AG04450 (cell line): ENCODE data around the gene ATL1. TPM values are rescaled to one million over a fixed set of nuclear protein-coding genes. Genes with fewer than 3 reads are reported as not detected.

Source experiments
- CTCF ChIA-PET: fragments of 300-600, 350-600 bp; formaldehyde crosslinking; extraction: SDS; loops from one replicate; lab custom pipeline; 2022; ENCODE audit warnings: antibody characterized with exemption, inconsistent platforms; lab: Charles Lee
- POLR2A ChIA-PET: fragments of 350-600 bp; formaldehyde crosslinking; extraction: SDS; loops from one replicate; lab custom pipeline; 2021; ENCODE audit warnings: antibody characterized with exemption, inconsistent platforms; lab: Yijun Ruan, JAX
- DNase-seq: peaks from one replicate; pipeline ENCODE4 v3.0.0-alpha.2; 2011; ENCODE audit warnings: low read depth, low spot score
- H3K27ac ChIP-seq: one replicate; pipeline ENCODE4 v1.5.1; 2012; ENCODE audit warnings: low read depth, low read length, control low read depth
- H3K27me3 ChIP-seq: one replicate; pipeline ENCODE4 v1.6.0; 2012; ENCODE audit warnings: low read length; ENCODE audit not compliant: control insufficient read depth, insufficient read depth
- H3K4me3 ChIP-seq: 2 replicates; pipeline ENCODE4 v1.5.1; 2011; ENCODE audit warnings: mild to moderate bottlenecking, low read depth, low read length, control low read depth
- H3K9me3 ChIP-seq: 2 replicates; pipeline ENCODE4 v1.5.1; 2012; ENCODE audit warnings: low read length; ENCODE audit not compliant: control insufficient read depth, insufficient read depth
- polyA plus RNA-seq: library from polyadenylated mRNA; depleted of rRNA; stranded (reverse); fragments of >200 nt; gene quantifications from 2 replicates; pipeline ENCODE4 v1.2.3, GENCODE V29; 2011
- TF ChIP-seq, protein P1 (sequence below): IDR thresholded peaks from 2 replicates; pipeline ENCODE4 v1.5.1; 2011; ENCODE audit warnings: low read depth, low read length, control low read depth, inconsistent platforms

The ATL1 gene
- polyA plus RNA-seq, 1 experiment, result 11.5 TPM

DNA sequence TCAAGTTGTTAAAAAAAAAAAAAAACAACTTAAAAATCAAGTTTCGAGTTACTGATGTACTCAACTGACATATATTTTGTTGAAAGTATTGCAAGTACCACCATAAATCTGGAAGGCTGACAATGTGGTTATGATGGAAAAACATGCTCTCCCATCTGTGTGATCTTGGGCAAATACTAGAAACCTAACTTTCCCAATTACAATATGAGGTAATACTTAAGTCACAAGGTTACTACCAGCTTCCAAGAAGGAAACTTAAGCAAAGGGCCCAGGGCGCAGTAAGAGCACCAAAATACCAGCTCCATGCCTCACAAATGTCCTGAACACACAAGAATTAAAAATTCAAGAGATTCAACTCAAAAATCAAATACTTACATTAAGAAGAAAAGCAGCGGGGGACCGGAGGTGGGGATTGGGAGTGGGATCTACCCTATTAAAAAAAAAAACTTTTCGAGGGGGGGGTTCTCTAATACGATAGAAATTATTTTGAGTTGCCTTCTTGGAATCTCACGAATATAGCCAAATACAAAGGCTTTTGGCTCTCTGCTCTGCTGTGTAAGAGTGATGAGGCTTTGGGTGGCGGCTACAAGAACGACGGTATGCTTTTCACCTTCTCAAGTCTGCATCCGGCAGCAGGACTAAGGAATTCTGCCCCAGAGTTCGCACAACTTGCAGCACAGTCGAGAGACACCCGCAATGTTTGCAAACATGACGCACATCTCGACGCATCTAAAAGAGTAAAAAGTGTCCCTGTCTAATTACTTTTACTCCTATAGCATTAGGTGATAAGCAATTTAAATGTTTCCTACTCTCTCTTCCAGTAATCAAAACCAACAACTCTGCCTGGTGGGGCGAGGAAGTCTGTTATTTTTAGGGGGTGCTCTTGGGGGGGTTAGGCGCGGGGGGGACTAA lies 107.1 kb downstream of the ATL1 start:
- ChIA-PET CTCF (interaction anchor here (0.6 to 1.3 kb wide), 9 partner anchors 36 to 288 kb away, joined by 3 to 12 read pairs (median 4); no protein-coding TSS in a partner anchor), POLR2A (interaction anchor here (0.7 to 1.2 kb wide), 7 partner anchors 8 to 109 kb away, joined by 4 to 11 read pairs (median 5); no protein-coding TSS in a partner anchor)
- DNase-seq, result no peak
- Histone ChIP-seq H3K27me3 (no peaks in the 10 kb centered on the region), H3K27ac (peak overlapping the region; percentile 59), H3K9me3 (no peaks in the 10 kb centered on the region), H3K4me3 (peak overlapping the region; percentile 79)
- TF ChIP-seq, protein P1, sequence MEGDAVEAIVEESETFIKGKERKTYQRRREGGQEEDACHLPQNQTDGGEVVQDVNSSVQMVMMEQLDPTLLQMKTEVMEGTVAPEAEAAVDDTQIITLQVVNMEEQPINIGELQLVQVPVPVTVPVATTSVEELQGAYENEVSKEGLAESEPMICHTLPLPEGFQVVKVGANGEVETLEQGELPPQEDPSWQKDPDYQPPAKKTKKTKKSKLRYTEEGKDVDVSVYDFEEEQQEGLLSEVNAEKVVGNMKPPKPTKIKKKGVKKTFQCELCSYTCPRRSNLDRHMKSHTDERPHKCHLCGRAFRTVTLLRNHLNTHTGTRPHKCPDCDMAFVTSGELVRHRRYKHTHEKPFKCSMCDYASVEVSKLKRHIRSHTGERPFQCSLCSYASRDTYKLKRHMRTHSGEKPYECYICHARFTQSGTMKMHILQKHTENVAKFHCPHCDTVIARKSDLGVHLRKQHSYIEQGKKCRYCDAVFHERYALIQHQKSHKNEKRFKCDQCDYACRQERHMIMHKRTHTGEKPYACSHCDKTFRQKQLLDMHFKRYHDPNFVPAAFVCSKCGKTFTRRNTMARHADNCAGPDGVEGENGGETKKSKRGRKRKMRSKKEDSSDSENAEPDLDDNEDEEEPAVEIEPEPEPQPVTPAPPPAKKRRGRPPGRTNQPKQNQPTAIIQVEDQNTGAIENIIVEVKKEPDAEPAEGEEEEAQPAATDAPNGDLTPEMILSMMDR, result no peak

DNA sequence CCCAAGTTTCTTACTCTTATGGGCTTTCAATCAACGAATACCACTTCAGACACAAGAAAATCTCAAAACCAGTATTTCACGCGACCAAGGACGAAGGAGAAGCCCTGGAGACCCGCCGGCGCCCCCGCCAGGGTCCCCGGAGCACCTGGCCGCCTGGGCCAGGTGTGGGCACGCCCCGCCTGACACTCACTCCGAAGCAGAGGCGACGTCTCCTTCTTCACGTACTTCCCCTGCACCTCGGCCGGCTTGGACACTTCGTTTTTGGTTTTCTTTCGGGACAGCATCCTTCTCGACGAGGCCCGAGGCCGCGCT lies 107.7 kb downstream of the ATL1 start:
- TF ChIP-seq, protein P1, result no peak
- ChIA-PET POLR2A (interaction anchor here (1.0 to 1.4 kb wide), 9 partner anchors 10 to 277 kb away, joined by 3 to 15 read pairs (median 6); partner anchors contain the start of gene PYGL), CTCF (interaction anchor here (1.0 kb wide), 1 partner anchor 55 kb away, joined by 3 read pairs; no protein-coding TSS in a partner anchor)
- Histone ChIP-seq H3K27me3 (no peaks in the 10 kb centered on the region), H3K9me3 (no peaks in the 10 kb centered on the region), H3K27ac (peak overlapping the region; percentile 59), H3K4me3 (peak overlapping the region; percentile 79)
- no peak for DNase-seq

DNA sequence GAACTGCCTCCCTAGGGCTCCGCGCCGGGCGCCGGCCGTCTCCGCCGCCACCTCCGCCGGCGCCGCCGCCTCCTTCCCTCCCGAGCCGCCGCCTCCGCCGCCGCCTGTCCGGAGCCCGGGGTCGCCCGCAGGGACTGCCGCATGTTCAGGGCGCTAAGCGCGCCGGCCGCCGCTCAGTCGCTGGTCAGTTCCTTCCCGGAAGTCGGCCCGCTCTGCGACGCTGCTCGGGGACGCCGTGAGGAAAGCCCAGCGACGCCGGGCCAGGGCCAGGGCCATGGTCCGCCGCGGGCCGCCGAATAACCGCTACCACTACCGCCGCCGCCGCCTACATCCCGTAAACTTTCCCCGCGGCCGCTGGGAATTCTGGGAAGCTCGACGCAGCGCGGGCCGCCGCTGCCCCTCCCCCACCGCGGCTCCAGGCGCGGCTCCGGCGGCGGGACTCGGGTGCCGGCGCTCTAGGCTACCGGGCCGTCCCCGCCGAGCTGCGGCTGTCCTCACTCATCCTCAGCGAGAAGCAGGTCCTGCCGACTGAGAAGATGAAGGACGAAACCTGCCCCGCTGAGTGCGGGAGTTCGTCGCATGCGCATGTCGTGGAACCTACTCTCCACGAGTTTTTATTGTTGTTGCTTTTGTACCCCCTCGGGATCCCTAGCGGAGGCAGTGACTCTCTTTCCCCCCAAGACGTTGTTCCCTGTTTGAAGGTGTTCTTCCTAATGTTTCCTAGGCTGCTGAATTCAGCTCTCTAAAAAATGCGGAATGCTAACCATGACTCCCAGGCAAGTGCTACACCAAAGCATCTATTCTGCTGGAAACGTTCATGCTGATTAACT lies 108.3 kb downstream of the ATL1 start, which contains the start of gene SAV1:
Gene SAV1 (minus strand): TSS at position 311 of the 830 bp plus-strand sequence. CDS start 339 bp downstream, outside the sequence.
- H3K27me3 ChIP-seq, result no peaks in the 10 kb centered on the region
- POLR2A ChIA-PET, result interaction anchor here (0.6 to 1.4 kb wide), 17 partner anchors 9 to 347 kb away, joined by 3 to 15 read pairs (median 5); partner anchors contain the start of gene PYGL
- peak within 1 kb of the TSS; percentile 79 for H3K4me3 ChIP-seq
- peak within 1 kb of the TSS; percentile 73 for H3K27ac ChIP-seq
- CTCF ChIA-PET, result interaction anchor here (1.0 kb wide), 1 partner anchor 55 kb away, joined by 3 read pairs; no protein-coding TSS in a partner anchor
- TF ChIP-seq, protein P1, result no peak
- DNase-seq, result peak; percentile 75
- no peaks in the 10 kb centered on the region for H3K9me3 ChIP-seq

DNA sequence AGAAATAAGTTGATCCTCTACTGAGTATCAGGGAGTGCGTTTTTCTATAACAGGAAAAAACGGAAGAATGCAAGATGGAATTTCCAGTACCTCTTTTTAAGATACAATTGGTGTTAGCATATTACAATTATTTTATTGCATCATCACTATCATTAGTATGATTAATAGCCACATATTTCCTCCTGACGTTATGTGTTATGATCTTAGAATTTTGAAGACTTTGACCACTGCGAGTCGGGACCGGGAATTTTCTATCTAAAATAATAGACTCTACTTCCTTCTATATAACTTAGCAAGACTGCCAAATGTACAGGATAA lies 108.8 kb downstream of the ATL1 start:
- POLR2A ChIA-PET, result interaction anchor here (0.6 to 1.4 kb wide), 16 partner anchors 9 to 348 kb away, joined by 3 to 15 read pairs (median 6); partner anchors contain the start of gene PYGL
- H3K4me3 ChIP-seq, result peak overlapping the region; percentile 79
- no peak for DNase-seq
- TF ChIP-seq, protein P1, result no peak
- no peaks in the 10 kb centered on the region for H3K9me3 ChIP-seq
- H3K27me3 ChIP-seq, result no peaks in the 10 kb centered on the region
- H3K27ac ChIP-seq, result peak overlapping the region; percentile 73
- CTCF ChIA-PET, result interaction anchor here (1.0 kb wide), 1 partner anchor 54 kb away, joined by 3 read pairs; no protein-coding TSS in a partner anchor
